ENCODE data around the gene CELA1.
A peak's percentile ranks its signal among the peaks of the same experiment; 100 is the strongest.

The CELA1 gene

DNA sequence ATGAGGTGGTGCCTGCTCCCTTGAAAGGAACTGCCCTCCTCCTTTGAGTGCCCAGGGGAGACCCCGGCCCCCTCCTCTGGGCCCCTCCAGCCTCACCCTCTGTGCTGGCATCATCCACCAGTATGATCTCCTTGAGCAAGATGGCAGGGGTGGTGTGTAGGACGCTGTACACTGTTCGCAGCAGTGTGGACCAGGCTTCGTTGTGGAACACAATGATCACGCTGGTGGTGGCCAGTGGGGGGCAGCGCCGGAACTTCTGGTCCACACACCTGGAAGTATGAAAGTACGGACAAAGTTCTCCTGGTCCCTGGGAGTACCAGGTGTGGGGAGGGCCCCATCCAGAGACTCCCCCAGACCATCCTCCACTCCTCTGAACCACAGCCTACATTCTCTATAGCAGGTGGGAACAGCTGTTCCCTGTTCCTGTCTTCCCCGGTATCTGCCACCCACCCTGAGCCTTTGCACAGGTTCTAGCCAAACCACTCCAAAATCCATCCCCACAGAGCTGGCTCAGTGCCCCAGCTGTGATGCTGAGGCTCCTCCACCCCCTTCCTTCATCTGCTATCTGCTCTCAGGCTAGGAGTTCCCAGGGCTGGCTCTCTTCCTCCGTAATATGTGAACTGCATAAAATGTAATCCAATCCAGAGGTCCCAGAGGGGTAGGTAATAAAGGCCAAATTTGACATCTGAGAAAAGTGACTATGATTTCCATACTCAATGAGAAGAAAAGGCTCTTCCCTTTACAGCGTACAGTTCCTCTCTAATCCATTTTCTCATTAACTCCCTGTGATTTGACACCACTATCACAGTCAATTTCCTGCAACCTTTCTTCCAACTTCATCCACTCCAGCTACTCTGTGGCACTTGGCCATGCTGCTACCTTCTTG lies 30.9 kb upstream of the CELA1 start:
- Histone ChIP-seq H3K27ac (no peak overlapping the region), H3K4me3 (no peak overlapping the region)

DNA sequence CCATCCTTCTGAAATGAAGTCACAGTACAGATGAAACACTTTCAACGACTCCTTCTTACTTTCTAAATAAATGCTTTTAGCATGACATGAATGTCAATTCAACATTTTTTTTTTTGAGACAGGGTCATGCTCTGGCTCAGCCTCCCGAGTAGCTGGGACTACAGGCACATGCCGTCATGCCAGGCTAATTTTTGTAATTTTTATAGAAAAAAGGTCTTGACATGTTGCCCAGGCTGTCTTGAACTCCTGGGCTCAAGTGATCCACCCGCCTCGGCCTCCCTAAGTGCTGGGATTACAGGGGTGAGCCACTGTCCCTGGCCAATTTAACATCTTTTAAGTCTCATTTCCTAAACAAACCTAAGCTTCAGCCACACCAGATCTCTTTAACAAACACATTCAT lies 28.4 kb upstream of the CELA1 start:
- Histone ChIP-seq H3K27ac (no peak overlapping the region), H3K4me3 (no peak overlapping the region)

DNA sequence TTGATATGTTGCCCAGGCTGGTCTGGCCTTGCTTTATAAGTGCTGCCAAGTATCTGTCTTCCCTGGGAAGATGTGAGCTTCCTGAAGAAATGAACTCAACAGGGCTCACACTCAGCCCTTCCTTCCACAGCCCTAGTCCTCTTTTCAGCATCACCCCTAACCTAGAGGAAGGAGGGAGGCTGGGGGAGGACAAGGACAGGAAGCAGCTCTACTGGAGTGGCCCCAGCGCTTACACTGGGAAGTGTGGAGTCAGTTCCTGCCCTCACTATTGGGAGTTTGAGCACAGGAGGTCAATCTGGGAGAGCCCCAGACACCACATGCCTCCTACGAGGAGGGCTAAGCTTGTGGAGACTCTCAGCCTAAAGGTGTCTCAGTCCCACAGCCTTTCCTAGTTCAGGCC lies 27.9 kb upstream of the CELA1 start:
- Histone ChIP-seq H3K27ac (no peak overlapping the region), H3K4me3 (no peak overlapping the region)

DNA sequence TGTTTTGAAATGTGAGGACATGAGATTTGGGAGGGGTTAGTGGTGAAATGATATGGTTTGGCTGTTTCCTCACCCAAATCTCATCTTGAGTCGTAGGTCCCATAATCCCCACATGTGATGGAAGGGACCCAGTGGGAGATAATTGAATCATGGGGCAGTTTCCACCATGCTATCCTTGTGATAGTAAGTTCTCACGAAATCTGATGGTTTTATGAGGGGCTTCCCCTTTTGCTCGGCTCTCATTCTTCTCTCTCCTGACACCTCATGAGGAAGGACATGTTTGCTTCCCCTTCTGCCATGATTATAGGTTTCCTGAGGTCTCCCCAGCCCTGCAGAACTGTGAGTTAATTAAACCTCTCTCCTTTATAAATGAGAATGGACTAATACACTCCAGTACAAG lies 26.7 kb upstream of the CELA1 start:
- Histone ChIP-seq H3K27ac (no peak overlapping the region), H3K4me3 (no peak overlapping the region)

DNA sequence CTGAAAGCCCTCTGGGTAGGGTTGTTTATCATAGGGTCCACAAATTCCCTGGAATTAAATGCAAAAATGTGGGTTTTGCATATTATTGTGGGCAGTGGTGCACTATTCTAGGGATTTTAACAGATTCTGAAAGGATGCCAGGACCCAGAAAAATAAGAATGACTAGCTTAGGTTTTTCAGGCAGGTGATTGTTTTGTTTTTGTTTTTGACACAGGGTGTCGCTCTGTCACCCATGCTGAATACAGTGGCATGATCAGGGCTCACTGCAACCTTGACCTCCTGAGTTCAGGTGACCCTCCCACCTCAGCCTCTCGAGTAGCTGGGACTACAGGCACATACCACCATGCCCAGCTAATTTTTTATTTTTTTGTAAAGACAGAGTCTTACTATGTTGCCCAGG lies 25.5 kb upstream of the CELA1 start:
- no peak overlapping the region for H3K4me3 ChIP-seq
- peak overlapping the region in 13 of 21 experiments; percentile 0 to 69 (median 37) for H3K27ac ChIP-seq

DNA sequence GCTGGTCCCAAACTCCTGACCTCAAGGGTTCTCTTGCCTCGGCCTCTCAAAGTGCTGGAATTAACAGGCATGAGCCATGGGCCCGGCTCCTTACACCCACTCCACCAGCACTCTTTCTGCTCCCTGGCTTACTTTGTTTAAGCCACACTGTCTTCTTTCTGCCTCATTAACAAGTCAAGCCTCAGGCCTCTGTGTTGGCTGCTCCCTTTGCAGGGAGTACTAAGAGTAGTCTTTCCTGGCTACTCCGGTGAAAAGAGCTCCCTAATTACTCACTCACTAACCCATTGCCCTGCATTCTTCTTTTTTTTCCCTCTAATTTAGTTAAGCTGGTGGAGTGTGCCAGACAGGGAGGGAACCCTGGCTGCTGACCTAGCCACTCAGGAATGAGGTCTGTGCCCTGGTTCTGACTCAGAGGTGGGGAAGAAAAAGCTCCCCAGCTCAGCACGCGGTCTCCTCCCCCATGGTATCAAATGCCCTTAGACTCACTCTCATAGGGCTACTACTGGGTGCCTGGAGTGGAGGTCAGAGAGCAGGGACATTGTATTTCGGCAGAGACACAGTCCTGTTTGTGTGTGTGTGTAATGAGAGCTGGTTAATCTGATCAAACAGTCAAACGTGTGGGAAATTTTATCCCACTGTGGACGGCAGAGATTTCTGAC lies 24.9 kb upstream of the CELA1 start:
- H3K4me3 ChIP-seq = no peak overlapping the region

DNA sequence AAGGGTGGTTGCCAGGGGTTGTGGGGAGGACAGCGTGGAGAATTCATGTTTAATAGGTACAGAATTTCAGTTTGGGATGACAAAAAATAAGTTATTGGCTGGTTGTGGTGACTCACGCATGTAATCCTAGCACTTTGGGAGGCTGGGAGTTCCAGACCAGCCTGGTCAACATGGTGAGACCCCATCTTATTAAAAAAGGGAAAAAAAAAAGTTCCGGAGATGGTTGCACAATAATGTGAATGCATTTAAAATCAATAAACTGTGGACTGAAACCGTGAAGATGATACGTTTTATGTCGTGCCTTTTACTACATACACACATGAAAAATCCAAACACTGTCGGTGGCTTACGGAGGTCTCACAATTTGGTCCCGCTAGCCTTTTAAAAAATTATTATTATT lies 24.2 kb upstream of the CELA1 start:
- Histone ChIP-seq H3K4me3 (no peak overlapping the region), H3K27ac (no peak overlapping the region)

More for the DNA sequence above, 24.9 kb upstream of the CELA1 start:
- H3K27ac ChIP-seq = peak overlapping the region in 14 of 21 experiments; percentile 0 to 69 (median 32)

DNA sequence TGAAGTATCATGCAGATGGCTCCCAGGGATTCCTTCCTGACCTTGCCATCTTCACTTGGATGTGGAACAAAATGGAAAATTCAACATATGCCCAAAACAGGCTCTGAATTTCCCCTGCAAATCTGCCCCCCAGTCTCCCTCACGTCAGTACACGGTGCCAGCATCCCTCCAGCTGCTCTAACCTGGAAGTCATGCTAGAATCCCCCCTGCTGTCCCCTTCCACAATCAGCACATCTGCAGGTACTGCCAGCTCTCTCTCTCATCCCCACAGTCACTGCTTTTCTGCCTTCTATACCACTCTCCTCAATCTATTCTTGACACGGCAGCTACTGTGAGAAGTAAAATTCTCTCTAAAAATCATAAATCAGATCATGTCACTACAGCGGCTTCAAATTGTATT lies 23.1 kb upstream of the CELA1 start:
- H3K4me3 ChIP-seq = no peak overlapping the region
- H3K27ac ChIP-seq = peak overlapping the region in 5 of 21 experiments; percentile 2 to 77 (median 52)

DNA sequence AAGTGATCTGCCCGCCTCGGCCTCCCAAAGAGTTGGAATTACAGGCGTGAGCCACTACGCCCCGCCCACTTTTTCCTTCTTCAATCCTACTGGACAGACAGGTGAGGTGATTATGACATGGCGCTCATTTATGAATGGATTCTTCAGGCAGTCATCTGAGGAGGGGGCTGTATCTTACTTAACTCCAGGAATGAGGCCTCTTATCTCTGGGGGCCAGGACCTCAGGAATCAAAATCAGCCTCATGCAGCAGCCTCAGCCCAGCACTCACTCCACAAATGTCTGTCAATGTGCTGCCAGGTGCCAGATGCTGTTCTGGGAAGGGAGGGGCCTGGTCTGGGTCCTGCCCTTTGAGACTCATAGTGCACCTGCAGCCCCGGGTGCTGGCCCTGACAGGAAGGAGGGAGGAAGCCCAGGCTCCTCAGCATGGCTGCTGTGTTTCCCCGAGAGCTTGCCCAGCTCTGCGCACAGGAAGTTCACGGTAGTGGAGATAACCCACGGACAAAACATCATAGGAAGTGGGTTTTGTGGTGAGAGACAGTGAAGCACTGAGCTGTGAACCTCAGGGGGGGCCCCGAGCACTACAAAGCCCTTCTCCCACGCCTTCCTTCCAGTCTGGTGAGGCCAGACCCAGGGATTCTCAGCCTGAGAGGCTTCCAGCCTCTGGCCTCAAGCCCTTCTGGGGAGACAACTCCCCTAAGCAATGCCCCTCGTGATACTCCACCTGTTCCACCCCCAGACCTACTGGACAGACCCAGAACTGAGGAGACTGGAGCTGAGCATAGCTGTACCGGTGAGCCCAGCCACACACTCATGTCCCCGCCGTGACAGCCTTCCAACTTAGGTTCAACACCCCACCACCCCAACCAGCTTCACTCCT lies 22.4 kb upstream of the CELA1 start:
- H3K27ac ChIP-seq = peak overlapping the region in 6 of 21 experiments; percentile 29 to 77 (median 50)
- no peak overlapping the region for H3K4me3 ChIP-seq

DNA sequence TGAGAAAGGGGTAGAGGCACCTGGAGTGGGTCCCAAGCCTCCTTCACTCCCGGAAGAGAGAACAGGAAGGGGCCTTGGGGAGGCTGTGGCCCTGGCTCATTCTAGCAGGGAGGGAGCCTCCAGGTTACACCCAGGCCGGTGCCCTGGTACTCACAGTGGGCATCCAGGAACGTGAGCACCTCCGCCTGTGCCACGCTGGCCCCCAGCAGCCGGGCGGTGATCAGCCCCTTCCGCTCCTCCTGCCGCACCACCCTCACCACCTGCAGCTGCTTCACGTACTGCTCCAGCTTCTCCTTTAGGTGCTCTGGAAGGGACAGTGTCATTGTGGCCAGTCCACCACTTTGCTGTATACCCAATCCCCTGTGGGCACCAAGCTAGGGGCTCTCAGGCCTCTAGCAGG lies 18.8 kb upstream of the CELA1 start:
- no peak overlapping the region for H3K27ac ChIP-seq
- H3K4me3 ChIP-seq = no peak overlapping the region

DNA sequence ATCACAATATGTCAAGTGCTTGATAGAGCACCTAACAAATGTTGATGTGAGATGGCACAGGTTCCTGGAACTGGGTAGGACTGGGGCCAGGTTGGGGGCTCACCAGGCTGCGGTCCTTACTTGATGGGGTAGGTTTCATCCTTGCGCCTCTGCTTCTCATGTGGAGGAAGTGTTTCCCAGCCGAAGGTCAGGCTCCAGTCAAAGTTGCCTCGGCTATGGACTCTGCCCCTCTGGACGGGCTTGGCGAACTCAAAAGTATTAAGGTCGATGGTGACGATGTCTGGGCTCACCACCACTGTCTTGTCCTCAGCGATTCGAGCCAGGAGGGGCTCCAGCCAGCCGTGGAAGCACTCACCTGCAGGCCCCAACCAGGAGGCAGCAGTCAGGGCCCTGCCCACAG lies 17.5 kb upstream of the CELA1 start:
- H3K4me3 ChIP-seq = no peak overlapping the region
- H3K27ac ChIP-seq = no peak overlapping the region

DNA sequence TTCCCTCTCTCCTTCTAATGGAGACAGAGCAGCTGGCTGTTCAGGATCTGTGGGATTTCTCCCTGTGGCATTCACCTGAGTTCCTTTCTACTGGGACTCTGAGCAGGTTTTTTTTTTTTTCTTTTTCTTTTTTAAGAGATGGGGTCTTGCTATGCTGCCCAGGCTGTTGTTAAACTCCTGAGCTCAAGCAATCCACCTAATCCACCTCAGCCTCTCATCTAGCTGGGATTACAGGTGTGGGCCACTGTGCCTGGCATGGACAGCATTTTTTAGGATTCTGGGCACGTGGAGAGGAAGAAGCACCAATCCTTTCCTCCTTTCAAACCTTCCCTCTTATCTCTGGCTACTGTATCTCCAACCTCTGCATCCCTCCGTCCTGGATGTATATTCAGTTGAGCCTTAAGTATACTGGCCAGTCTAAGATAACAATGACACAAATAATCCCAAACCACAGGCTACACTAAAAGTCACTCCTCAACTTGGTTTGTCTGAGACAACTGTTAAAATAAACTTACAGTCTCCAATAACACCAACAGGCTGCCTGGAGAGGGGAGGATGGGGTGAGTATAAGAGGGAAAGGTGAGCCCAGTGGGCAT lies 16.4 kb upstream of the CELA1 start:
- Histone ChIP-seq H3K4me3 (no peak overlapping the region), H3K27ac (no peak overlapping the region)

DNA sequence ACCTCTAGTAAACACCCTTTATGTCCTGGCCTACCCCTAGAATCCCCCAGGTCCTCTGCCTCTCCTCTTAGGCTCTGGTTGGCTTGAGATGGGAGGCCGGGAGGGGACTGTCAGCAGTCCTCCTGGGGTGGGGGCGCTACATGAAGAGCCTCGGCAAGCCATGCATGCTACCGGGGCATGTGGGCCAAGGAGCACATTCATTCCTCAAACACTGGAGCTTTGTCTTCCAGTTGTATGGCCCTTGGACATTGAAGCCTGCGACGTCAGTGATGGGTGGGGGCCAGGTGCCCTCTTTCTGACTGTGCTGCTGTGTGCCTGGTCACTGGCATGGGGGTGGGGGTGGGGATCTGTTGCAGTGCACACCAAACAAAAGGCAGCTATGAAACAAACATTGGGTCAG lies 15.8 kb upstream of the CELA1 start:
- Histone ChIP-seq H3K27ac (no peak overlapping the region), H3K4me3 (no peak overlapping the region)

DNA sequence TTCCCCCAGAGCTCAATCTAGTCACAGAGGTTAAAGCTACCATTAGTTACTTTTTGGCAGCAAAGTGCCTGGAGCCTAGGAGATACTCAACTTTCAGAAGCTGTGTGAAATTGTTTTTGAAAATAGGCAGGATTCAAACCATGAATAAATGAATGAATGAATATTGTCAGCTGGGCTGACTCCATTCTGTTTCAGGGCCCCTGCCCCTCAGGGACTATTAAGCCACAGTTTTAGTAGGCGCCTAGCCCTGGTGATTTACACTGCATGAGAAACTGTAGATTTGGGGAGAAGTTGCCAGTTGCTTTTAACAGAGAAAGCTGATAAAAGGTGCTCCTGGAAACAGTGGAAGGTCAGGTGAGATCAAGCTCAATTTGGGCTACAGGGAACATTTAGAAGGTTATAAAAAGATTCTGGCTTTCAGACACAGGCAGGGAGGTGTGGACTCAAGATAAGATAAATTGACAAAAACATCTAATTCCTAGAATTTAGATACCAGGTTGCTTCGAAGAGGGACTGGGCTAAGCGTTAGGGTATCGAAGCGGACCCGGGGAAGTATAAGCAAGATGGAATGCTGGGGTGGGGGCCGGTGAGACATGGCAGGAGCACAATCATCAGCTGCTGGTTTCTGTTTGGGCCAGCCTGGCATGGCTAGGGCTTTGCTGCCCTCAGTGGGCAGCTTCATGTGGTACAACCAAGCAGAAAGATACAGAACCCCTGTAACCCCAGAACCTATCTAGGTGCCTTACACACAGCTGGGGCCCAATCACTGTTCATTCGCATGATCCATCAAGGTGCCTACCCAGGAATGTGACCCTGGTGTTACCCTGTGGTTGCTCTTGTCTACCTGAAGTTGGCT lies 14.9 kb upstream of the CELA1 start:
- H3K27ac ChIP-seq = no peak overlapping the region
- H3K4me3 ChIP-seq = no peak overlapping the region

DNA sequence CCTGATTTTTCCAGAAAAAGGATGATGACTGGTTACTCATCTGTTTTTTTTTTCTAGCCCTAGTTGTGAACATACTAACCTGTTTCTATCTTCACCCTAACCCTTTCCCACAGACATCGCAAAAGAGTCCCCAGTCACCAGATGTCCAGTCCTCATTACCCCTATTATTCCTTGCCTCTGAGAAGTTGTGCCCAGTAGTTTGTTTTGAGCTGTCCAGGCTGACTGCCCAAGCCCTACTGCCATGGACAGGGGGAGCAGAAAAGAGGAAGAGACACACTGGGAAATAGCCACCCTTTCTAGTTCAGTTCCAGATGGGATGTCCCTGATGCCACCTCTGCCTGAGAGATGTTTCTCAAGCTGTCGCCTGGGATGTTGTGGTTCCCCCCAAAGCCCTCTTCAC lies 13.8 kb upstream of the CELA1 start:
- no peak overlapping the region for H3K4me3 ChIP-seq
- H3K27ac ChIP-seq = no peak overlapping the region

DNA sequence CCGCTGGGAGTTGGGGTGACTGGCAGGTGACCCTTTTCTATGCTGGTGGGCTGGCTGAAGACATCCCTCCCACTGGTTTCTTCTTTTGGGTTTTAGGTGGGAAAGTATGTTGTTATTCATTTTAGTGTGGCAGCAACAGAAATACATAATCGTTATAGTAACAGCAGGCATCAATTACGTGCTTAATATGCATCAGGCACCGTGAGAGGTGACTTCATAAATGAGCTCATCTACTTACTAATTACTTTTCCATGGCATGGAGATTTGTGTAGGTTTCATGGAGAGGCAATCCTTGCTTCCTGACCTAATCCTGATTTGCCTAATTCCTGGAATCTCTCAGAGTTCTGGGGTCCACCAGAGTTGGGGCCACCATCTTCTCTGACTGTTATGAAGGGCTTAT lies 13.4 kb upstream of the CELA1 start:
- H3K27ac ChIP-seq = no peak overlapping the region

DNA sequence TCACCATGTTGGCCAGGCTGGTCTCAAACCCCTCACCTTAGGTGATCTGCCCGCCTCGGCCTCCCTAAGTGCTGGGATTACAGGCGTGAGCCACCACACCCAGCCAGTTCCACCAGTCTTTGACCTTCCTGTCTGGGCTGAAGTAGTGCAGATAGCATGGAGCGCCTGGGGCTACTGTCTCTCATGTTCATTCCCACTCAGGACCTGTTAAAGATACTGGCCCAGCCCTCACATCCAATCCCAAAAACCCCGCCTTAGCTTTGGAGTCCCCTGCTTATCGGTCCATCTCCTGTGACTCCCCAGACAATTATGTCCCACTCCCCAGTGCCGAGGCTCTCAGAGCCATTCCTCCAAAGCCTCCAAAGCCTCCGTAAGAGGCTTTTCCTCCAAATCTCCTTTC lies 12.0 kb upstream of the CELA1 start:
- Histone ChIP-seq H3K27ac (no peak overlapping the region), H3K4me3 (no peak overlapping the region)

More for the DNA sequence above, 13.4 kb upstream of the CELA1 start:
- no peak overlapping the region for H3K4me3 ChIP-seq

DNA sequence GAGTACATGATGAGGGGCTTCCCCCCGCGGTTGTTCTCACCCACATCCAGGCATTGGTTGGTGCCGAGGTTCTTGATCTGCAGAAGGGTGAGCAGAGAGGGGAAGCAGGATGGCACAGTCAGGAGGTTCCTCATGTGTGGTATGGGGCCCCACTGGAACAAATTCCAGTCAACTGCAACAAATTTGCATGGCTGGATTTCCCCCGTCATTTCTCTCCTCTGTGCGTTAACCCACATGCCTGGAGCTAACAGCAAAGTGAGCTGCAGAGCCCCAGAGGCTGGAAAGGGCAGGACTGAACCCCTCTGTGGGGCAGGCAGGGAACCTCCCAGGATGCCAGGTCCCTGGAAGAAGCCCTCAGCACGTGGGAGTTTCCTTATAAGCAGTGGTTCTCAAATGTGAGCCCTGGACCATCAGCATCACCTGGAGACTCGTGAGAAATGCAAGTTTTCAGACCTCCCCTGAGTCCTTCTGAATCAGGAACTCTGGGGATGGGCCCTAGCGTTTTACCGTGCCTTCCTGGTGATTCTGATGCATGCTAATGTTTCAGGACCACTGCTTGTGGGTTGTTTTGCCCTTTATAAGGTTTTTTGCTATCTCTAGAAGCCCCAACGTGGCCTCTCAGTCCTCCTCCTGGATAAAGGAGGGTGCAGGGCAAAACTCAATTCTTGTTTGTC lies 11.0 kb upstream of the CELA1 start:
- no peak overlapping the region for H3K4me3 ChIP-seq

More for the DNA sequence above, 11.0 kb upstream of the CELA1 start:
- H3K27ac ChIP-seq = no peak overlapping the region

Measured in skin epidermis (tissue), 12 donors.